Measurements from ENCODE around the gene CORO2B.

CORO2B gene

DNA sequence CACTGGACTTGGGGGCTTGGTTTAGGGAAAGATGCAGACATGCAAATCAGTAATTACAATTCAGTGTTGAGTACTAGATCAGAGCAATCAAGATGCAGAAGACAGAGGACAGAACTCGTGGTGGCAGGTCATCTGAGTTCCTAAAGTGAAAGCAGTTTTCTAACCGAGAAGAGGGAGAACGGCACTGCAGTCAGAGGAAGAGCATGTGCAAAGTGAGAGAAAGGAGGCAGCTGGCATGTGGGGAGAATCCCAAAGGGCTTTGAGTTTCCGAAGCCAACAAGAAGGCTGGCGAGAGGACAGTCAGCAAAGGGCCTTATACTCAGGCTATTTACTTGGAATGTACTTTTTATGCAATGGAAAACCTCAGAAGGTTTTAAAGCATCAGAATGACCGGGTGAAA, 154.9 kb downstream of the CORO2B start:
- TF ChIP-seq, protein P1, sequence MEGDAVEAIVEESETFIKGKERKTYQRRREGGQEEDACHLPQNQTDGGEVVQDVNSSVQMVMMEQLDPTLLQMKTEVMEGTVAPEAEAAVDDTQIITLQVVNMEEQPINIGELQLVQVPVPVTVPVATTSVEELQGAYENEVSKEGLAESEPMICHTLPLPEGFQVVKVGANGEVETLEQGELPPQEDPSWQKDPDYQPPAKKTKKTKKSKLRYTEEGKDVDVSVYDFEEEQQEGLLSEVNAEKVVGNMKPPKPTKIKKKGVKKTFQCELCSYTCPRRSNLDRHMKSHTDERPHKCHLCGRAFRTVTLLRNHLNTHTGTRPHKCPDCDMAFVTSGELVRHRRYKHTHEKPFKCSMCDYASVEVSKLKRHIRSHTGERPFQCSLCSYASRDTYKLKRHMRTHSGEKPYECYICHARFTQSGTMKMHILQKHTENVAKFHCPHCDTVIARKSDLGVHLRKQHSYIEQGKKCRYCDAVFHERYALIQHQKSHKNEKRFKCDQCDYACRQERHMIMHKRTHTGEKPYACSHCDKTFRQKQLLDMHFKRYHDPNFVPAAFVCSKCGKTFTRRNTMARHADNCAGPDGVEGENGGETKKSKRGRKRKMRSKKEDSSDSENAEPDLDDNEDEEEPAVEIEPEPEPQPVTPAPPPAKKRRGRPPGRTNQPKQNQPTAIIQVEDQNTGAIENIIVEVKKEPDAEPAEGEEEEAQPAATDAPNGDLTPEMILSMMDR (IDR thresholded peaks at IDR 0.05; ENCODE audit: borderline replicate concordance, extremely low read depth, low read length, poor library complexity, severe bottlenecking): no peak
- TF ChIP-seq EZH2 (IDR thresholded peaks at IDR 0.05; ENCODE audit: borderline replicate concordance, low read depth, low read length, severe bottlenecking): no peak
- H3K9ac ChIP-seq (ENCODE audit: low read depth, low read length): no peak overlapping the region
- H2AFZ ChIP-seq (ENCODE audit: low read depth, low read length): no peak overlapping the region
- DNase-seq (no peak), ATAC-seq (ENCODE audit: insufficient read depth, low read depth) (no peak)
- no peak overlapping the region for H3K4me3 ChIP-seq (ENCODE audit: low read depth in 1 of 2, low read length in 2 of 2)
- peaks cover 3% of the 10 kb centered on the region for H3K27me3 ChIP-seq (ENCODE audit: insufficient read depth, low read length, poor library complexity)
- no peaks in the 10 kb centered on the region for H3K36me3 ChIP-seq (ENCODE audit: insufficient read depth, low read length)
- no peaks in the 10 kb centered on the region for H3K79me2 ChIP-seq (ENCODE audit: insufficient read depth, low read length)
- H3K27ac ChIP-seq (ENCODE audit: low read length): no peak overlapping the region
- no peaks in the 10 kb centered on the region for H3K4me1 ChIP-seq (ENCODE audit: insufficient read depth, low read length)
- no peak overlapping the region for H3K4me2 ChIP-seq (ENCODE audit: insufficient read depth, low read length)
- no peaks in the 10 kb centered on the region for H3K9me3 ChIP-seq (ENCODE audit: insufficient read depth, low read length, severe bottlenecking)
- no peaks in the 10 kb centered on the region for H4K20me1 ChIP-seq (ENCODE audit: insufficient read depth, low read length)

DNA sequence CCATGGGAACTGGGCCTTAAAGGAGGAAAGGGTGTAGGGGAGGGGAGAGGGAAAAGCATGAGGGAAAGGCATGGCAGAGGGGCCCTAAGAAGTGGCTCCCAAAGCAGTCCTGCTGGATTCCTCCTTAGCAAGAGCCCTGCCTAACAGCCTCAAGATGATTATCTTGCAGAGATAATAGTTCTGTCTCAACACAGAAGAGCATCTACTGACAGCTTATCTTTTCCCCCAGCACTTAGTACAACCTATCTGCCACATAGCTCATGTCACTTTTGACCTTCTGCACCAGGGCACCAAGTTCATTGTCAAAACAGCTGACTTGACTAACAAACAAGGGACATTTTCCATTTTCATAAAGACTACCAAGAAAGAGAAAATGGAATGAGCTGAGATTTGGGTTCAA, 155.6 kb downstream of the CORO2B start:
- no peaks in the 10 kb centered on the region for H3K9me3 ChIP-seq (ENCODE audit: insufficient read depth, low read length, severe bottlenecking)
- TF ChIP-seq, protein P1 (IDR thresholded peaks at IDR 0.05; ENCODE audit: borderline replicate concordance, extremely low read depth, low read length, poor library complexity, severe bottlenecking): no peak
- no peak for TF ChIP-seq EZH2 (IDR thresholded peaks at IDR 0.05; ENCODE audit: borderline replicate concordance, low read depth, low read length, severe bottlenecking)
- H3K4me3 ChIP-seq (ENCODE audit: low read depth in 1 of 2, low read length in 2 of 2): no peak overlapping the region
- no peak overlapping the region for H3K9ac ChIP-seq (ENCODE audit: low read depth, low read length)
- no peaks in the 10 kb centered on the region for H3K79me2 ChIP-seq (ENCODE audit: insufficient read depth, low read length)
- H3K4me1 ChIP-seq (ENCODE audit: insufficient read depth, low read length): no peaks in the 10 kb centered on the region
- H3K27me3 ChIP-seq (ENCODE audit: insufficient read depth, low read length, poor library complexity): peaks cover 3% of the 10 kb centered on the region
- DNase-seq (no peak), ATAC-seq (ENCODE audit: insufficient read depth, low read depth) (no peak)
- no peak overlapping the region for H3K4me2 ChIP-seq (ENCODE audit: insufficient read depth, low read length)
- no peak overlapping the region for H2AFZ ChIP-seq (ENCODE audit: low read depth, low read length)
- no peaks in the 10 kb centered on the region for H3K36me3 ChIP-seq (ENCODE audit: insufficient read depth, low read length)
- H4K20me1 ChIP-seq (ENCODE audit: insufficient read depth, low read length): no peaks in the 10 kb centered on the region
- H3K27ac ChIP-seq (ENCODE audit: low read length): no peak overlapping the region

DNA sequence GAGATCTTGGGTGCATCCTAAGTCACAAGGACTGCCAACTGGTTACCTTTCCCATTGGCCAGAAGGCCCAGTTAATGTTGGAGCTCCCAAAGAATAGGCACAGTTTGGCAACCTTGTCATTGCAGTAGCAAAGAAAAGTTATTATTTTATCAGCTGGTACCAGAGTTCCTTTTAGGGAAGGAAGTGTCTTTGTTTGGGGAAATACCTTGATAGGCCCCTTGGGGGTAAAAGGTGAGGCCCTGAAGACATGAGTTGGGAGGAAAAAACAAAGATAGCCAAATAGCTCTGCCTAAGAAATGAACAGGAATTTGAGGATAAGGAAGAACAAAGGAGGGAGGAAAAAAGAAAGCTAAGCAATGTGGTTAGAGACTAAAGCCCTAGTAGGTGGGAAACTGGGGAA, 156.1 kb downstream of the CORO2B start:
- Histone ChIP-seq H4K20me1 (ENCODE audit: insufficient read depth, low read length) (no peaks in the 10 kb centered on the region), H3K79me2 (ENCODE audit: insufficient read depth, low read length) (no peaks in the 10 kb centered on the region), H3K4me3 (ENCODE audit: low read depth in 1 of 2, low read length in 2 of 2) (no peak overlapping the region), H3K36me3 (ENCODE audit: insufficient read depth, low read length) (no peaks in the 10 kb centered on the region), H3K9me3 (ENCODE audit: insufficient read depth, low read length, severe bottlenecking) (no peaks in the 10 kb centered on the region), H3K4me2 (ENCODE audit: insufficient read depth, low read length) (no peak overlapping the region), H3K4me1 (ENCODE audit: insufficient read depth, low read length) (no peaks in the 10 kb centered on the region), H2AFZ (ENCODE audit: low read depth, low read length) (no peak overlapping the region), H3K27ac (ENCODE audit: low read length) (no peak overlapping the region), H3K27me3 (ENCODE audit: insufficient read depth, low read length, poor library complexity) (peaks cover 3% of the 10 kb centered on the region), H3K9ac (ENCODE audit: low read depth, low read length) (no peak overlapping the region)
- DNase-seq: no peak
- TF ChIP-seq, protein P1 (IDR thresholded peaks at IDR 0.05; ENCODE audit: borderline replicate concordance, extremely low read depth, low read length, poor library complexity, severe bottlenecking): no peak
- no peak for TF ChIP-seq EZH2 (IDR thresholded peaks at IDR 0.05; ENCODE audit: borderline replicate concordance, low read depth, low read length, severe bottlenecking)
- no peak for ATAC-seq (ENCODE audit: insufficient read depth, low read depth)

DNA sequence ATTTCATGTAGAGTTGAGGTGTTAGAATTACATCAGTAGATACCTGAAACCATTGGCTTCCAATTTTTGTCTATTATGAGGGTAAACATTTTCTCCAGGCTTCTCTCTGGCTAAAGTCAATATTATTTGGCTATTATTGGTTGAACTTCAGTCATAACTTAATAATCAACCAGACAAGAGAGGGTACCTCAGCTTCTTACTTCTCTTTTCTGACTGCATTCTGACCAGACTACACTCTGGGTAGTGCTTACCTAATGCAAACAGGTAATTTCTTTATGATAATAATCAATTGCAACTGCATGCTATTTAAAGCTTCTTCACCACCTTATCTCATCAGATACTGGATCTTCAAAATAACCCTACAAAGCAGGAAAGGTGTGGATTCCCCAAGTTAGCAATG, 156.8 kb downstream of the CORO2B start:
- no peak overlapping the region for H3K27ac ChIP-seq (ENCODE audit: low read length)
- no peak overlapping the region for H2AFZ ChIP-seq (ENCODE audit: low read depth, low read length)
- H3K4me3 ChIP-seq (ENCODE audit: low read depth in 1 of 2, low read length in 2 of 2): no peak overlapping the region
- DNase-seq (no peak), ATAC-seq (ENCODE audit: insufficient read depth, low read depth) (no peak)
- no peak overlapping the region for H3K9ac ChIP-seq (ENCODE audit: low read depth, low read length)
- TF ChIP-seq EZH2 (IDR thresholded peaks at IDR 0.05; ENCODE audit: borderline replicate concordance, low read depth, low read length, severe bottlenecking): no peak
- TF ChIP-seq, protein P1 (IDR thresholded peaks at IDR 0.05; ENCODE audit: borderline replicate concordance, extremely low read depth, low read length, poor library complexity, severe bottlenecking): no peak
- no peaks in the 10 kb centered on the region for H4K20me1 ChIP-seq (ENCODE audit: insufficient read depth, low read length)
- H3K27me3 ChIP-seq (ENCODE audit: insufficient read depth, low read length, poor library complexity): peaks cover 3% of the 10 kb centered on the region
- H3K4me1 ChIP-seq (ENCODE audit: insufficient read depth, low read length): no peaks in the 10 kb centered on the region
- H3K4me2 ChIP-seq (ENCODE audit: insufficient read depth, low read length): no peak overlapping the region
- no peaks in the 10 kb centered on the region for H3K79me2 ChIP-seq (ENCODE audit: insufficient read depth, low read length)
- no peaks in the 10 kb centered on the region for H3K9me3 ChIP-seq (ENCODE audit: insufficient read depth, low read length, severe bottlenecking)
- H3K36me3 ChIP-seq (ENCODE audit: insufficient read depth, low read length): no peaks in the 10 kb centered on the region

All from DND-41 (cell line).